HepG2 (cell line): Measurements from ENCODE around the gene SPINK5. TPM values are rescaled to one million over a fixed set of nuclear protein-coding genes. Genes with fewer than 3 reads are reported as not detected.

Experiments
- ATAC-seq: fragments of 200-7000 bp; cut with Tn5 transposase; 3 replicates; pipeline ENCODE4 v1.9.1; 2020; ENCODE audit warnings: mild to moderate bottlenecking, moderate library complexity
- BruUV-seq: library from RNA; stranded (reverse); fragments of 400-500 nt; replicated peaks from 2 replicates; lab custom pipeline; 2021; lab: Mats Ljungman, UMichigan
- CTCF ChIA-PET: fragments of 300-600 bp; formaldehyde crosslinking; extraction: SDS; loops from one replicate; lab custom pipeline; 2021; ENCODE audit warnings: low total read pairs, inconsistent platforms, low intra/inter-chr PET ratio; lab: Yijun Ruan, JAX
- POLR2A ChIA-PET: fragments of 350-600 bp; sonication (Branson Sonifier 250); formaldehyde crosslinking; loops from one replicate; lab custom pipeline; 2020; ENCODE audit warnings: antibody characterized with exemption, inconsistent platforms; lab: Yijun Ruan, JAX
- DNase-seq: peaks from one replicate; pipeline ENCODE4 v3.0.0-alpha.2; 2015; ENCODE audit warnings: low spot score
- FAIRE-seq: peaks from 3 replicates; lab custom pipeline; 2011; peaks lifted over from hg19 to GRCh38; lab: Jason Lieb, UNC
- H2AFZ ChIP-seq: one replicate; pipeline ENCODE4 v1.6.1; 2011; ENCODE audit warnings: low read length, inconsistent platforms
- H3K27ac ChIP-seq: fragments of 300-600 bp; 3 replicates; pipeline ENCODE4 v1.8.0; 2011; ENCODE audit warnings: mixed run types, mild to moderate bottlenecking, mixed read lengths, low read length, inconsistent platforms; ENCODE audit not compliant: insufficient read depth; ENCODE audit errors: extremely low read length
- H3K27me3 ChIP-seq, 2 experiments: fragments of 200-600 bp in 1 of 2; 2 replicates in 1 of 2; 3 replicates in 1 of 2; pipeline versions ENCODE4 v1.6.0 to v1.8.0; 2011; ENCODE audit warnings: low read length in 2 of 2, mild to moderate bottlenecking in 2 of 2, moderate library complexity in 2 of 2, inconsistent platforms in 1 of 2; ENCODE audit not compliant: insufficient read depth in 2 of 2, control insufficient read depth in 1 of 2
- H3K36me3 ChIP-seq, 2 experiments: fragments of 200-600 bp in 1 of 2; replicated peaks in 1 of 2; 2 replicates in 1 of 2; 3 replicates in 1 of 2; pipeline versions ENCODE4 v1.5.1 to v1.8.0; 2011; ENCODE audit warnings: low read length in 2 of 2, inconsistent platforms in 1 of 2; ENCODE audit not compliant: insufficient read depth in 2 of 2, control insufficient read depth in 1 of 2
- H3K4me1 ChIP-seq: 2 replicates; pipeline ENCODE4 v1.5.1; 2012; ENCODE audit warnings: low read length, inconsistent platforms; ENCODE audit not compliant: insufficient read depth
- H3K4me2 ChIP-seq: 2 replicates; pipeline ENCODE4 v1.6.0; 2011; ENCODE audit warnings: low read depth, low read length, inconsistent platforms
- H3K4me3 ChIP-seq, 3 experiments: fragments of 200-600 bp in 1 of 3; sonication (generic), shearing (Covaris generic) in 1 of 3; replicated peaks in 1 of 3; 2 replicates each; pipeline ENCODE4 v1.5.1; 2011 to 2016; ENCODE audit warnings: low read length in 3 of 3, inconsistent platforms in 2 of 3, low read depth in 2 of 3, mild to moderate bottlenecking in 2 of 3, control low read depth in 1 of 3, mixed read lengths in 1 of 3; ENCODE audit not compliant: insufficient read depth in 1 of 3
- H3K79me2 ChIP-seq: one replicate; pipeline ENCODE4 v1.6.1; 2011; ENCODE audit warnings: low read length, inconsistent platforms; ENCODE audit not compliant: insufficient read depth
- H3K9ac ChIP-seq: 2 replicates; pipeline ENCODE4 v1.6.0; 2011; ENCODE audit warnings: mild to moderate bottlenecking, low read depth, low read length, inconsistent platforms; ENCODE audit not compliant: insufficient read depth
- H3K9me3 ChIP-seq: 2 replicates; pipeline ENCODE4 v1.5.1; 2012; ENCODE audit warnings: mild to moderate bottlenecking, low read length
- H4K20me1 ChIP-seq: 2 replicates; pipeline ENCODE4 v1.6.0; 2011; ENCODE audit warnings: inconsistent platforms, mild to moderate bottlenecking, low read length, moderate library complexity; ENCODE audit not compliant: insufficient read depth
- GFI1 ChIP-seq: sonication (generic); formaldehyde crosslinking; IDR thresholded peaks from 2 replicates; pipeline ENCODE4 v1.5.0; 2020; ENCODE audit warnings: missing genetic modification reagents, mild to moderate bottlenecking, borderline replicate concordance
- REPIN1 ChIP-seq: sonication (generic); formaldehyde crosslinking; IDR thresholded peaks from 2 replicates; pipeline ENCODE4 v1.8.0; 2022; ENCODE audit warnings: missing genetic modification reagents, low read depth, mild to moderate bottlenecking, borderline replicate concordance
- SAP130 ChIP-seq: IDR thresholded peaks from 2 replicates; pipeline ENCODE4 v1.6.1; 2016; ENCODE audit warnings: low read depth
- SRSF4 ChIP-seq: fragments of 200-400 bp; formaldehyde crosslinking; IDR thresholded peaks from one replicate; pipeline ENCODE4 v1.6.1; 2018; ENCODE audit warnings: mild to moderate bottlenecking, low read depth, low read length, moderate library complexity; ENCODE audit not compliant: poor library complexity, severe bottlenecking
- ZNF160 ChIP-seq: sonication (generic); formaldehyde crosslinking; IDR thresholded peaks from 2 replicates; pipeline ENCODE4 v1.8.0; 2022; ENCODE audit warnings: mild to moderate bottlenecking, inconsistent platforms, missing genetic modification reagents
- ZNF557 ChIP-seq: sonication (generic); formaldehyde crosslinking; IDR thresholded peaks from 2 replicates; pipeline ENCODE4 v1.4.0; 2020; ENCODE audit warnings: missing genetic modification reagents
- WGBS: methylation state at CpG from one replicate; pipeline ENCODE4 v1.1.6; 2017; ENCODE audit warnings: low lambda C conversion rate; 5-methylcytosine and 5-hydroxymethylcytosine counted together
- in situ Hi-C: cut with HindIII; loops from 2 replicates; pipeline ENCODE4 v1.10.0; 2017; ENCODE audit warnings: low pct_unique_long_range_greater_than_20kb; ENCODE audit not compliant: extremely low pct_ligation_motif_present
- intact Hi-C: fragments of 100-400 bp; cut with micrococcal nuclease; formaldehyde crosslinking; loops from one replicate; pipeline ENCODE4 v1.10.0; 2022; ENCODE audit not compliant: unreplicated experiment
- polyA plus RNA-seq, 8 experiments: library from polyadenylated mRNA; depleted of rRNA in 3 of 8; stranded (reverse) in 7 of 8; unstranded in 1 of 8; fragments of >200 nt; fragmentation: Illumina TruSeq in 4 of 8; extraction: Trizol in 4 of 8; gene quantifications; 2 replicates each; pipeline versions ENCODE4 v1.2.1 to v1.2.3, GENCODE V29; 2011 to 2016; ENCODE audit warnings: low read depth in 4 of 8, missing spikeins in 1 of 8, mixed read lengths in 1 of 8; ENCODE audit not compliant: insufficient read depth in 1 of 8
- total RNA-seq, 5 experiments: library from RNA; depleted of rRNA; stranded (reverse); fragments of >200 nt; fragmentation: Illumina TruSeq; extraction: Trizol; gene quantifications; 2 replicates each; pipeline ENCODE4 v1.2.3, GENCODE V29; 2016; ENCODE audit warnings: low read depth in 1 of 5
- TF ChIP-seq, protein P1 (sequence below): sonication (generic); formaldehyde crosslinking; conservative IDR thresholded peaks from 2 replicates; pipeline ENCODE4 v1.4.0; 2020; ENCODE audit warnings: missing genetic modification reagents
- TF ChIP-seq, protein P2 (sequence below): IDR thresholded peaks from 2 replicates; pipeline ENCODE4 v1.6.1; 2016; ENCODE audit warnings: low read depth, control low read depth
- TF ChIP-seq, protein P3 (sequence below): sonication (generic); formaldehyde crosslinking; IDR thresholded peaks from 2 replicates; pipeline ENCODE4 v1.4.0; 2020; ENCODE audit warnings: missing genetic modification reagents
- TF ChIP-seq, protein P4 (sequence below): sonication (generic); formaldehyde crosslinking; IDR thresholded peaks from 2 replicates; pipeline ENCODE4 v1.8.1; 2023; ENCODE audit warnings: missing genetic modification reagents, mild to moderate bottlenecking, borderline replicate concordance

The SPINK5 gene
- total and polyA plus RNA-seq, 2 of the 13 experiments (the other 11 are each of a cell fraction or from before 2014, with no cell fraction given) = 0.03 TPM; not detected in 1

DNA sequence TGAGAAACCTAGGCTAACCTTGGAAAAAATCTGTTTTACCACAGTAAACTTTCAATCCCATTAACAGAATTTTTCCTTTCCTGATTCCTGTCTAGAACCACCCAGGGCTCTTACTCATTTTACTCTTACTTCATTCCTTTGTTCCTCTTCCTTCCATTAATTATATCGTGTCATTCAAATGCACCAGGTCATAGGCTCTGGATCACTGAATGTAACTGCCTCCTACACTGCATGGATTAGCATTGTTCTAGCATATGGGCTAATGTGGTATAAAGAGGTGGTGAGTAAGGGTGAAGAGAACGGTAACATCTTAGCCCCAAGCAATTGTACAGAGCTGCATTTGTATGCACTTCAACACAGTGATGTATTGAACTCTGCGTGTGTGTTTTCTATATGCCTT, 49.5 kb upstream of the SPINK5 start:
- H3K4me3 ChIP-seq = no peak overlapping the region
- no peak for DNase-seq
- no TSS peak for BruUV-seq
- no peak overlapping the region for H3K9ac ChIP-seq
- 39% methylated on average over 3 of the region's 3 CpGs for WGBS
- TF ChIP-seq, protein P1, sequence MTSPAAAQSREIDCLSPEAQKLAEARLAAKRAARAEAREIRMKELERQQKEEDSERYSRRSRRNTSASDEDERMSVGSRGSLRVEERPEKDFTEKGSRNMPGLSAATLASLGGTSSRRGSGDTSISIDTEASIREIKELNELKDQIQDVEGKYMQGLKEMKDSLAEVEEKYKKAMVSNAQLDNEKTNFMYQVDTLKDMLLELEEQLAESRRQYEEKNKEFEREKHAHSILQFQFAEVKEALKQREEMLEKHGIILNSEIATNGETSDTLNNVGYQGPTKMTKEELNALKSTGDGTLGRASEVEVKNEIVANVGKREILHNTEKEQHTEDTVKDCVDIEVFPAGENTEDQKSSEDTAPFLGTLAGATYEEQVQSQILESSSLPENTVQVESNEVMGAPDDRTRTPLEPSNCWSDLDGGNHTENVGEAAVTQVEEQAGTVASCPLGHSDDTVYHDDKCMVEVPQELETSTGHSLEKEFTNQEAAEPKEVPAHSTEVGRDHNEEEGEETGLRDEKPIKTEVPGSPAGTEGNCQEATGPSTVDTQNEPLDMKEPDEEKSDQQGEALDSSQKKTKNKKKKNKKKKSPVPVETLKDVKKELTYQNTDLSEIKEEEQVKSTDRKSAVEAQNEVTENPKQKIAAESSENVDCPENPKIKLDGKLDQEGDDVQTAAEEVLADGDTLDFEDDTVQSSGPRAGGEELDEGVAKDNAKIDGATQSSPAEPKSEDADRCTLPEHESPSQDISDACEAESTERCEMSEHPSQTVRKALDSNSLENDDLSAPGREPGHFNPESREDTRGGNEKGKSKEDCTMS = no peak
- TF ChIP-seq, protein P2, sequence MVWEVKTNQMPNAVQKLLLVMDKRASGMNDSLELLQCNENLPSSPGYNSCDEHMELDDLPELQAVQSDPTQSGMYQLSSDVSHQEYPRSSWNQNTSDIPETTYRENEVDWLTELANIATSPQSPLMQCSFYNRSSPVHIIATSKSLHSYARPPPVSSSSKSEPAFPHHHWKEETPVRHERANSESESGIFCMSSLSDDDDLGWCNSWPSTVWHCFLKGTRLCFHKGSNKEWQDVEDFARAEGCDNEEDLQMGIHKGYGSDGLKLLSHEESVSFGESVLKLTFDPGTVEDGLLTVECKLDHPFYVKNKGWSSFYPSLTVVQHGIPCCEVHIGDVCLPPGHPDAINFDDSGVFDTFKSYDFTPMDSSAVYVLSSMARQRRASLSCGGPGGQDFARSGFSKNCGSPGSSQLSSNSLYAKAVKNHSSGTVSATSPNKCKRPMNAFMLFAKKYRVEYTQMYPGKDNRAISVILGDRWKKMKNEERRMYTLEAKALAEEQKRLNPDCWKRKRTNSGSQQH (CRISPR knock-in tag) = no peak
- TF ChIP-seq, protein P3, sequence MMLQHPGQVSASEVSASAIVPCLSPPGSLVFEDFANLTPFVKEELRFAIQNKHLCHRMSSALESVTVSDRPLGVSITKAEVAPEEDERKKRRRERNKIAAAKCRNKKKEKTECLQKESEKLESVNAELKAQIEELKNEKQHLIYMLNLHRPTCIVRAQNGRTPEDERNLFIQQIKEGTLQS (CRISPR knock-in tag) = no peak
- TF ChIP-seq, protein P4, sequence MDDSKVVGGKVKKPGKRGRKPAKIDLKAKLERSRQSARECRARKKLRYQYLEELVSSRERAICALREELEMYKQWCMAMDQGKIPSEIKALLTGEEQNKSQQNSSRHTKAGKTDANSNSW (CRISPR knock-in tag) = no peak
- TF ChIP-seq REPIN1 (no peak), ZNF160 (CRISPR knock-in tag) (no peak), SAP130 (CRISPR knock-in tag) (no peak), ZNF557 (CRISPR knock-in tag) (no peak), SRSF4 (no peak), GFI1 (CRISPR knock-in tag) (no peak)
- TF ChIP-seq, all 625 proteins: peak for 0
- Histone ChIP-seq H3K9me3 (no peaks in the 10 kb centered on the region), H3K36me3 (no peaks in the 10 kb centered on the region), H3K27me3 (no peaks in the 10 kb centered on the region; a peak in 1 of 5 replicates), H3K79me2 (no peaks in the 10 kb centered on the region), H2AFZ (no peak overlapping the region), H3K4me2 (no peak overlapping the region), H3K4me1 (no peaks in the 10 kb centered on the region), H3K27ac (no peak overlapping the region), H4K20me1 (no peaks in the 10 kb centered on the region)
- intact Hi-C loops = no loop called here
- in situ Hi-C loops = no loop called here
- POLR2A ChIA-PET = no interaction called here
- ATAC-seq = no peak
- no peak for FAIRE-seq
- CTCF ChIA-PET = no interaction called here
